Measurements from ENCODE around the gene NOS3. TPM values are rescaled to one million over a fixed set of nuclear protein-coding genes. Genes with fewer than 3 reads are reported as not detected.
A peak's percentile ranks its signal among the peaks of the same experiment; 100 is the strongest.

NOS3 gene
- total and polyA plus RNA-seq, 9 of the 15 experiments (the other 6 are each of a cell fraction or from before 2014, with no cell fraction given), result 1.1 to 121 (median 23.6) TPM

- peak; percentile 50; the same call in 1 of the 2 replicates for TF ChIP-seq THAP12 (CRISPR knock-in tag; IDR thresholded peaks at IDR 0.05)
- TF ChIP-seq ETS1 (conservative IDR thresholded peaks at IDR 0.05; ENCODE audit: control insufficient read depth, low read depth, low read length), result peak; percentile 98
- peak; percentile 76 for TF ChIP-seq EGR1 (conservative IDR thresholded peaks at IDR 0.05)
- peak; percentile 51; the same call in 1 of the 2 replicates for TF ChIP-seq ZNF583 (CRISPR knock-in tag; IDR thresholded peaks at IDR 0.05)
- TF ChIP-seq MEF2A (IDR thresholded peaks at IDR 0.05; ENCODE audit: control insufficient read depth, low read depth, low read length), result peak; percentile 62; the same call in 1 of the 2 replicates
- peak; percentile 8; the same call in 1 of the 2 replicates for TF ChIP-seq ATF3 (IDR thresholded peaks at IDR 0.05)
- TF ChIP-seq ATF3 (CRISPR knock-in tag; conservative IDR thresholded peaks at IDR 0.05), result peak; percentile 92
- no peak for TF ChIP-seq ZNF561 (CRISPR knock-in tag; conservative IDR thresholded peaks at IDR 0.05)
- TF ChIP-seq NKRF (IDR thresholded peaks at IDR 0.05; ENCODE audit: borderline replicate concordance), result peak; percentile 86
- TF ChIP-seq CREB1 (IDR thresholded peaks at IDR 0.05), result peak; percentile 80
- peak; percentile 88 for TF ChIP-seq CREB1 (CRISPR knock-in tag; IDR thresholded peaks at IDR 0.05)
- TF ChIP-seq ZNF239 (CRISPR knock-in tag; IDR thresholded peaks at IDR 0.05), result peak; percentile 43; the same call in 1 of the 2 replicates
- no peak for TF ChIP-seq ZNF695 (CRISPR knock-in tag; IDR thresholded peaks at IDR 0.05)
- TF ChIP-seq KLF16 (IDR thresholded peaks at IDR 0.05), result no peak
- peak in 1 of 2 experiments; percentile 88; a peak in 1 of 3 replicates for TF ChIP-seq CBX3 (IDR thresholded peaks at IDR 0.05; ENCODE audit: borderline replicate concordance in 1 of 2, low read length in 2 of 2)
- no peak for TF ChIP-seq ZNF253 (CRISPR knock-in tag; conservative IDR thresholded peaks at IDR 0.05)
- peak; percentile 83 for TF ChIP-seq ZNF76 (CRISPR knock-in tag; IDR thresholded peaks at IDR 0.05; ENCODE audit: borderline replicate concordance)
- peak; percentile 64; the same call in 1 of the 2 replicates for TF ChIP-seq ZFP91 (CRISPR knock-in tag; IDR thresholded peaks at IDR 0.05)
- TF ChIP-seq FIP1L1 (IDR thresholded peaks at IDR 0.05; ENCODE audit: low read depth, low read length, poor library complexity, severe bottlenecking), result peak; percentile 51
- TF ChIP-seq ZBTB17 (CRISPR knock-in tag; IDR thresholded peaks at IDR 0.05), result peak; percentile 48
Observed at GRCh38 chr7:151028131-151028947, 37.5 kb downstream of the NOS3 start, which contains the start of gene ABCB8 (continued).

All from K562 (cell line).